ENCODE measurements around the gene CCDC89. TPM values are rescaled to one million over a fixed set of nuclear protein-coding genes. Genes with fewer than 3 reads are reported as not detected.

The CCDC89 gene
- total RNA-seq: 4.0 and 5.2 TPM in 2 replicates

DNA sequence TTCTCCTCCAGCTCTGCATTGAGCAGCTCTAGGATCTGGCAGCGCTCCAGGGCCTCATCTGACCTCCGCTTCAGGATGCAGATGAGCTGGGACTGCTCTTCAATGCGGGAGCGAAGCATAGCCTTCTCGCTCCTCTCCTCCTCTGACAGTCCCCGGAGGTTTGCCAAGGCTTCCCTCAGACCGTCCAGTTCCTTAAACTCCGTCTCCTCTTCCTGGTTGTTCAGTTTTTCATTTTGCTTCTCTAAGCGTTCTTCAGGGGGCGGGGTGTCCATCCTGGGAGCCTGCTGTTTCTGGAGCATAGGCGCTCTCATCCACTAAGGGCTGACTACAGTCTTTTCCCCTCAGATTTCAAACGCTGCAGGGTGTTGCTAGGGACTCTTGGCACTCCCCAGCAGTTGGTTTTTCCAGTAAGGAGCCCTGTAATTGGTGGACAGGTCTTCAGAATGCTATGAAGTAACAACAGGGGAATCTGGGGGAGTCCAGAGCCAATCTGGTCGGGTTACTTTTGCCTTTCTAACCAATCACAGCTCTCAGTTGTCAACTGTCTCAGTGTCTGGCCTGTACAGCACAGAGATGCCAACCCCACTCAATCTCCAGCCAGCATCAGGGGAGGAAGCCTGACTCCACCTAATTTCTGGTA lies at the start of gene CCDC89:
TSS of gene CCDC89 (minus strand) at position 376 of the 640 bp plus-strand sequence. CDS start at position 311, 65 bp downstream.

DNA sequence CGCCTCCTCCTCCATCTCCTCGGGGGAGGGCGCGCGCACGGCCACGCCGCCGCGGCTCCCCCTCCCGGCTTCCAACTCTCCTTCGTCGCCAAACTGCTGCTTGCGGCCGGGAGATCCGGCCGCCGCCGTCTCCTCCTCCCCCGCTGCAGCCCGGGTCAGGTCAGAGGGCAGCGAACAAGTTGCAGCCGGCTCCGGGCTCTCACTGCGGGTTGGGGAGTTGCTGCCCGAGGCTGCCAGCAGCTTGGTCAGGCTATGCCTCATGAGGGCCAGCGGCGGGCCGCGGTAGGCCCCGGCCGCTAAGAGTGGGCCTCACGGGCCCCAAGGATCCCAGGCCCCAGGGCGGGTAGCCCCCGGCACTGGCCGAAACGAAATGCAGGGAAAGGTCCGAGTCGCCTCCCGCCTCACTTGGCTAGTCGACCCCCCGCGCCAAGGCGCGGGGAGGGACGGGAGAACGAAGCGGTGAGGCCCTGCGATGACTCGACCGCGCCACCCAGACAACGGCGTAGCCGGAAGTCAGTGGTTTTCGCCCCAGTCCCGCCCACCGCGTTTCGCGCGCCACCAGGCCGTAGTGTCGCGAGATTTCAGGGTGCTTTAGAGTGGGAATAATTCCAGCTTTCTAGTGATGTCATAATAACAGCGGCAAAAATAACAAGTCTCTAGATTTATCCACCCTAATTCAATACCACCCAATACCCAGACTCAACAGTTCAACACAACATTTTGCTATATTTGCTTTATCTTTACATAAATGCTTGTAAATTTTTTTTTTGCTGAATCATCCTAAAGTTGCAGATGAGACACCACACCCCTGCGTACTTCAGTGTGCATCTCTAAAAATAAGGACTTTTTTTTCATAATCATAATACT lies 21.1 kb downstream of the CCDC89 start, which contains the start of gene CREBZF:
TSS of gene CREBZF (minus strand) at position 515 of the 867 bp plus-strand sequence. CDS start at position 261, 254 bp downstream.

DNA sequence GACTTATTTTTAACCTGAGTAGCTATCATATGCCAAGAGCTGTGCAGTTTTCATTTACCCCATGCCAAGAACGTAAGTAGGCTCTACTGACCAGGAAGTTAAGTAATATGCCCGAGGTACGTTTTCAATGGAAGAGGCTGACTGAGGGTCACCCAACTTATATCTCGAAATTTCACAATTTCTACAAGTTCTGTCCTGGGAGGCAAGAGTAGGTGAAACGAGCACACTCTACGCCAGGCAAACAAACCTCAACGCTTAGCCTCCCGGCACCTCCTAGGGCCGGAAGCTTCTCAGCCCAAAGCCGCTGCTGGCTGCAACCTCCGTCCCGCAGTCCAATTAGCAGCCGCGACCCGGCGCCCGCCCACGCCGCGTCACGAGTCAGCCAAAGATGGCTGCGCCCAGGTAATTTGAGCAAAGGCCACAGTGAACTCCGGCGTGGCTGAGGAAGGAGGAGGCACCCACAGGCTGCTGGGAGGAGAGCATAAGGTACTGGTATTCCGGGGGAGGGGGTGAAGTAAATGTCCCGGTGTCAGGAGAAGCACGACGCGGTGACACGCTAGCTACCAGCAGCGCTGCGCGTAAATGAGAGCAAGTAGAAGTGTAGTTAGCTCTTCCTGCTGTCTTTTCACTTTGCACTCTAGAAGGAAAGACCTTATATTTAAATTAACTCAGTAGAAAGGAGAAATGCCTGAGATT lies 38.2 kb downstream of the CCDC89 start, which contains the start of gene TMEM126A:
TSS of gene TMEM126A (plus strand) at position 364 of the 696 bp plus-strand sequence. CDS start 2,289 bp downstream, outside the sequence.

Other genes starting within 250 kb of the CCDC89 start
- 0.17 and 0.45 TPM in 2 replicates for gene DLG2, start 58.9 kb downstream of the CCDC89 start, total RNA-seq
- gene TMEM126B, start 57.6 kb downstream of the CCDC89 start, total RNA-seq: 68.4 and 70.0 TPM in 2 replicates
- gene TMEM126A, start 38.2 kb downstream of the CCDC89 start, total RNA-seq: 40.2 and 43.7 TPM in 2 replicates
- 13.7 and 15.6 TPM in 2 replicates for gene CREBZF, start 21.1 kb downstream of the CCDC89 start, total RNA-seq
- gene SYTL2, start 124.9 kb upstream of the CCDC89 start, total RNA-seq: 36.5 and 49.4 TPM in 2 replicates
- 0.17 TPM in 1 of 2 replicates, not detected in the other for gene CCDC83, start 169.2 kb upstream of the CCDC89 start, total RNA-seq

Measured in bronchus fibroblast of lung (primary cell).